HepG2 (cell line): Measurements from ENCODE around the gene ARFGEF3.

Experiments
- ETV6 ChIP-seq: sonication (generic); formaldehyde crosslinking; conservative IDR thresholded peaks from 2 replicates; pipeline ENCODE4 v1.4.0; 2020; ENCODE audit warnings: missing genetic modification reagents
- MED1 ChIP-seq: sonication (generic); formaldehyde crosslinking; IDR thresholded peaks from 2 replicates; pipeline ENCODE4 v1.4.0; 2020; ENCODE audit warnings: missing genetic modification reagents
- MYNN ChIP-seq: sonication (generic); formaldehyde crosslinking; IDR thresholded peaks from 2 replicates; pipeline ENCODE4 v1.4.0; 2020; ENCODE audit warnings: mild to moderate bottlenecking, low read depth, missing genetic modification reagents
- POLR2AphosphoS5 ChIP-seq: IDR thresholded peaks from 2 replicates; pipeline ENCODE4 v1.6.1; 2012; ENCODE audit warnings: low read depth, low read length
- SMARCE1 ChIP-seq: fragments of 450-650 bp; IDR thresholded peaks from 2 replicates; pipeline ENCODE4 v1.6.1; 2017; ENCODE audit warnings: borderline replicate concordance
- ZBTB8A ChIP-seq: sonication (generic); formaldehyde crosslinking; IDR thresholded peaks from 2 replicates; pipeline ENCODE4 v1.4.0; 2020; ENCODE audit warnings: mild to moderate bottlenecking, low read depth, missing genetic modification reagents, borderline replicate concordance
- ZNF720 ChIP-seq: sonication (generic); formaldehyde crosslinking; IDR thresholded peaks from 2 replicates; pipeline ENCODE4 v1.4.0; 2020; ENCODE audit warnings: missing genetic modification reagents
- TF ChIP-seq, protein P1 (sequence below): sonication (generic); formaldehyde crosslinking; IDR thresholded peaks from 2 replicates; pipeline ENCODE4 v1.4.0; 2020; ENCODE audit warnings: mild to moderate bottlenecking, missing genetic modification reagents
- TF ChIP-seq, protein P2 (sequence below), 2 experiments: sonication (generic) in 1 of 2; formaldehyde crosslinking in 1 of 2; IDR thresholded peaks; 2 replicates each; pipeline versions ENCODE4 v1.5.1 to v1.6.1; 2011 to 2020; ENCODE audit warnings: borderline replicate concordance in 1 of 2, low read depth in 1 of 2, low read length in 1 of 2, mild to moderate bottlenecking in 1 of 2, missing genetic modification reagents in 1 of 2, moderate library complexity in 1 of 2
- TF ChIP-seq, protein P3 (sequence below): sonication (generic); formaldehyde crosslinking; IDR thresholded peaks from 2 replicates; pipeline ENCODE4 v1.5.0; 2020; ENCODE audit warnings: mild to moderate bottlenecking, missing genetic modification reagents, moderate library complexity
- TF ChIP-seq, protein P4 (sequence below): sonication (generic); formaldehyde crosslinking; conservative IDR thresholded peaks from 2 replicates; pipeline ENCODE4 v1.8.0; 2022; ENCODE audit warnings: missing genetic modification reagents

DNA sequence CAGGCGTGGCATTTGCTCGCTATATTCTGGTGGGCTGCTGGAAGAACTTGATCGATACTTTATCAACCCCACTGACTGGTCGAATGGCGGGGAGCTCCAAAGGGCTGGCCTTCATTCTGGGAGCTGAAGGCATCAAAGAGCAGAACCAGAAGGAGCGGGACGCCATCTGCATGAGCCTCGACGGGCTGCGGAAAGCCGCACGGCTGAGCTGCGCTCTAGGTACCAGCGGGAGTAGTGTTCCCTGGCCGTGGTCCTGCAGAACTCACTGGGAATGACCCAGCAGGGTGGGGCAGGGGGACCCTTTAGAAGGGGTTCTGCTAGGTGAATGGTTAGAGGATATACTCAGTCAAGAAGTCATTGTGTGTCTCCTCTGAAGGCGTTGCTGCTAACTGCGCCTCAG, 125.0 kb downstream of the ARFGEF3 start:
- no peak for TF ChIP-seq ZBTB8A (CRISPR knock-in tag)
- no peak for TF ChIP-seq MYNN (CRISPR knock-in tag)
- TF ChIP-seq, protein P1, sequence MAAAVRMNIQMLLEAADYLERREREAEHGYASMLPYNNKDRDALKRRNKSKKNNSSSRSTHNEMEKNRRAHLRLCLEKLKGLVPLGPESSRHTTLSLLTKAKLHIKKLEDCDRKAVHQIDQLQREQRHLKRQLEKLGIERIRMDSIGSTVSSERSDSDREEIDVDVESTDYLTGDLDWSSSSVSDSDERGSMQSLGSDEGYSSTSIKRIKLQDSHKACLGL (CRISPR knock-in tag), result no peak
- TF ChIP-seq, protein P2, sequence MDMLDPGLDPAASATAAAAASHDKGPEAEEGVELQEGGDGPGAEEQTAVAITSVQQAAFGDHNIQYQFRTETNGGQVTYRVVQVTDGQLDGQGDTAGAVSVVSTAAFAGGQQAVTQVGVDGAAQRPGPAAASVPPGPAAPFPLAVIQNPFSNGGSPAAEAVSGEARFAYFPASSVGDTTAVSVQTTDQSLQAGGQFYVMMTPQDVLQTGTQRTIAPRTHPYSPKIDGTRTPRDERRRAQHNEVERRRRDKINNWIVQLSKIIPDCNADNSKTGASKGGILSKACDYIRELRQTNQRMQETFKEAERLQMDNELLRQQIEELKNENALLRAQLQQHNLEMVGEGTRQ (IDR thresholded peaks at IDR 0.05; ENCODE audit: low read depth, low read length), result no peak
- TF ChIP-seq, protein P2 (CRISPR knock-in tag; IDR thresholded peaks at IDR 0.05; ENCODE audit: borderline replicate concordance), result no peak
- TF ChIP-seq, protein P3, sequence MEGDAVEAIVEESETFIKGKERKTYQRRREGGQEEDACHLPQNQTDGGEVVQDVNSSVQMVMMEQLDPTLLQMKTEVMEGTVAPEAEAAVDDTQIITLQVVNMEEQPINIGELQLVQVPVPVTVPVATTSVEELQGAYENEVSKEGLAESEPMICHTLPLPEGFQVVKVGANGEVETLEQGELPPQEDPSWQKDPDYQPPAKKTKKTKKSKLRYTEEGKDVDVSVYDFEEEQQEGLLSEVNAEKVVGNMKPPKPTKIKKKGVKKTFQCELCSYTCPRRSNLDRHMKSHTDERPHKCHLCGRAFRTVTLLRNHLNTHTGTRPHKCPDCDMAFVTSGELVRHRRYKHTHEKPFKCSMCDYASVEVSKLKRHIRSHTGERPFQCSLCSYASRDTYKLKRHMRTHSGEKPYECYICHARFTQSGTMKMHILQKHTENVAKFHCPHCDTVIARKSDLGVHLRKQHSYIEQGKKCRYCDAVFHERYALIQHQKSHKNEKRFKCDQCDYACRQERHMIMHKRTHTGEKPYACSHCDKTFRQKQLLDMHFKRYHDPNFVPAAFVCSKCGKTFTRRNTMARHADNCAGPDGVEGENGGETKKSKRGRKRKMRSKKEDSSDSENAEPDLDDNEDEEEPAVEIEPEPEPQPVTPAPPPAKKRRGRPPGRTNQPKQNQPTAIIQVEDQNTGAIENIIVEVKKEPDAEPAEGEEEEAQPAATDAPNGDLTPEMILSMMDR (CRISPR knock-in tag), result no peak
- TF ChIP-seq MED1 (CRISPR knock-in tag), result no peak
- no peak for TF ChIP-seq ETV6 (CRISPR knock-in tag)
- no peak for TF ChIP-seq SMARCE1
- no peak for TF ChIP-seq ZNF720 (CRISPR knock-in tag)
- TF ChIP-seq, protein P4, sequence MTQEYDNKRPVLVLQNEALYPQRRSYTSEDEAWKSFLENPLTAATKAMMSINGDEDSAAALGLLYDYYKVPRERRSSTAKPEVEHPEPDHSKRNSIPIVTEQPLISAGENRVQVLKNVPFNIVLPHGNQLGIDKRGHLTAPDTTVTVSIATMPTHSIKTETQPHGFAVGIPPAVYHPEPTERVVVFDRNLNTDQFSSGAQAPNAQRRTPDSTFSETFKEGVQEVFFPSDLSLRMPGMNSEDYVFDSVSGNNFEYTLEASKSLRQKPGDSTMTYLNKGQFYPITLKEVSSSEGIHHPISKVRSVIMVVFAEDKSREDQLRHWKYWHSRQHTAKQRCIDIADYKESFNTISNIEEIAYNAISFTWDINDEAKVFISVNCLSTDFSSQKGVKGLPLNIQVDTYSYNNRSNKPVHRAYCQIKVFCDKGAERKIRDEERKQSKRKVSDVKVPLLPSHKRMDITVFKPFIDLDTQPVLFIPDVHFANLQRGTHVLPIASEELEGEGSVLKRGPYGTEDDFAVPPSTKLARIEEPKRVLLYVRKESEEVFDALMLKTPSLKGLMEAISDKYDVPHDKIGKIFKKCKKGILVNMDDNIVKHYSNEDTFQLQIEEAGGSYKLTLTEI, result no peak
- TF ChIP-seq POLR2AphosphoS5, result no peak
